NB4 (cell line): ENCODE results near the gene GNPTAB.

ENCODE experiments used
- MYC ChIP-seq: IDR thresholded peaks from 2 replicates; pipeline ENCODE4 v1.6.1; 2011; ENCODE audit warnings: low read depth, low read length
- POLR2A ChIP-seq: IDR thresholded peaks from 2 replicates; pipeline ENCODE4 v1.6.1; 2011; ENCODE audit warnings: mild to moderate bottlenecking; ENCODE audit not compliant: insufficient read length; ENCODE audit errors: extremely low read depth

DNA sequence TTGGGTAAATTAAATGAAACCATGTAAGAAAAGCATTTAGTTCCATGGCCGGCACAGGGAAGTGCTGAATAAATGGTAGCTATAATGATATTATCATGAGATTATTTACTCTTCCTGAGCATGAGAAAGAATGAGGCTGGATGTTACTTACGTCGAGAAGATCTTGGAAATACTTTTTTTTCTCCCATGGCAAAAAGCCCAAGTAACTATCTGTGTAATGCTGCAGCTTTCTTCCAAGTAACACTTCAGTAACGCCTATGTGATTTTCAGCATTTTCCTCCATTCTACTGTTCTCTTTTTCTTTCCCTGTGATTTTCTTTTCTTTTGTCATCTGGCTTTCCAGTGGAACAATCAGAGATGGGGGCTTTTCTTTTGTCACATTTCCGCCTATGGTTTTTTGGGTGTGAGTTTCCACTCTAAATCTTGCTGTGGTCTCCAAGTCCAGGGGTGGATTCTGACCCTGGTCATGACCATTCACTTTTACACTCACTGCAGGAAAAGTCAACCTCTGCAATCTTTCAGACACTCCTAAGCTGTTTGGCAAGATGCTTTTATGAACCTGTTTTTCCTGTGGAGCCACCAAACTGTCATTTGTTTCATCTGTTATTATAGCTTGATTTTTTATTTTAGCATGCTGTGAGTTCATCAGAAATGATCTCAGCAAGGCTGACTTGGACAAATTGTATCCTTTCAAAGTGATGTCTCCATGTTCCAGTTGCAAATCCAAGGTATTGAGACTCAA lies 66.5 kb downstream of the GNPTAB start:
- TF ChIP-seq POLR2A = no peak
- no peak for TF ChIP-seq MYC
